NT2/D1 (cell line): ENCODE data around the gene RASSF10.

Experiments used
- SUZ12 ChIP-seq: IDR thresholded peaks from 2 replicates; pipeline ENCODE4 v1.6.1; 2011; ENCODE audit not compliant: insufficient read length, insufficient read depth; ENCODE audit errors: extremely low read depth
- YY1 ChIP-seq: IDR thresholded peaks from 2 replicates; pipeline ENCODE4 v1.6.1; 2011; ENCODE audit not compliant: insufficient read length, insufficient read depth
- ZNF274 ChIP-seq: IDR thresholded peaks from 2 replicates; pipeline ENCODE4 v1.6.1; 2011; ENCODE audit warnings: mild to moderate bottlenecking, low read depth, low read length

DNA sequence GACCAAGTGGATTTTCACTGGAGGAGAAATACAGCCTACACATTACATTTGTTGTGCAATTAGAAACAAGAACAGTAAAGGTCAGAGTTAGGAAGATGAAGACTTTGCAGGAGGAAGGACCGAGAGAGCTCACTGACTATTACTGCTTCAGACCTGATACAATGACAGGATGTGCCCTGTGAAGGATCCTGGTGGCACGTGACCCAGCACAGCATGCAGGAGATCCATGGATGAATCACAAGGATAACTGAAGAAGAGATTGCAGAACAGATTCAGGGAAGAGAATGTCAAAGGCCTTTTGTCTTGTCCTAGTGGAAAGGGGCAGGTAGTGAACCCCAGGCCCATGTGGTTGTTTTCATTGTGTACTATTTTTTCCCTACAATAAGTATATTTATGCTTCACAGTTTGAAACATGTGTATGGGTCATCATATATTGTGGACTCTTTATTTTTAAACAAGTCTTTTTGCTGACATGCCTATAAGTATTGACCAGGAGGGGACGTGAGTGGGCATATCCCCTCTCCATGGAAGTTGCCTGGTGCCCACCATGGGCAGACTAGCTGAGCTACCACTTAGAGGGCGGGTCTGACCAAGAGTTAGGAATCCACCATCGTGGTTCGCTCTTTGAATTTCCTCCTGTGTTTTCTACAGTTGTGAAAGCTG, 44.3 kb downstream of the RASSF10 start:
- TF ChIP-seq YY1: no peak
- TF ChIP-seq ZNF274: no peak
- TF ChIP-seq SUZ12: no peak
